ENCODE measurements around the gene CLIC4. TPM values are rescaled to one million over a fixed set of nuclear protein-coding genes. Genes with fewer than 3 reads are reported as not detected.
"Not testable (repeated sequence)": the region's sequence is repeated elsewhere in the genome, so short reads cannot be mapped to it uniquely, and the experiment has no call there.

CLIC4 gene
- total RNA-seq = 100 to 1,000 TPM; 205 to 309 (median 292) TPM

DNA sequence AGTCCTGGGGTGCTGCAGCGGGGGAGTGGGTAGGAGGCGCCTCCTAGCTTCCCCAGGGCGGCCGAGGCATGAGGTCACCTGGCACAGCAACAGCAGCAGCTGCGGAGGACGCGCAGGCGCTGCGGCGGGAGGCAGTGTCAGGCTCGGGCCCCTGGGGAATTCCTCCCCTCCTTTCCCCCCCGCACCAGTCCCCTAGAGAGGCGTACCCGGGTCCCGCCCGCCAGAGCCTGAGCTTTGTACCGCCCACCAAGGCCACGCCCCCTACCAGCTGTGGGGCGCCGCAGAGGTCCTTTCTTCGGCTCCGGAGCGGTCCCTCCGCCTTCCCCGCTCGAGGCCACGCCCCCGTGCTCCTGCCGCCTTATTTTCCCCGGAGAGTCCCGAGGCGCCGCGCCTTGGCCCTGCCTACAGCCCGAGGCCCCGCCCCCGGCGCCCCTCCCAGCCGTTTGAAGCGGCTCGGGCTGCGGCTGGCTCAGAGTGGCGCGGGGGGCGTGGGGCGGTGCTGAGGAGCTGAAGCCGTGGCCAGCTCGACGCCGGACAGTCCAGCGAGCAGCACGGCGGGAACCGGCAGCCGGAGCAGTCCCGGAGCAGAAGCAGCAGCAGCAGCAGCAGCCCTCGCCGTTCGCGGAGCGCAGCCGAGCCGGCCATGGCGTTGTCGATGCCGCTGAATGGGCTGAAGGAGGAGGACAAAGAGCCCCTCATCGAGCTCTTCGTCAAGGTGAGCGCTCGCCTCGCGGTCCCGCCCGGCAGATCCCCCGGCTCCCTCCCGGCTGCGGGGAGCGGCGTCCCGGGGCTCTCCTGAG lies at the start of gene CLIC4:
TSS of gene CLIC4 (plus strand) at position 537 of the 800 bp plus-strand sequence. CDS start at position 644, 107 bp downstream.
- DNase-seq (ENCODE audit: low spot score) (peak; percentile 98), ATAC-seq (ENCODE audit: low FRiP score) (peak; percentile 92)
- TF ChIP-seq, protein P1, sequence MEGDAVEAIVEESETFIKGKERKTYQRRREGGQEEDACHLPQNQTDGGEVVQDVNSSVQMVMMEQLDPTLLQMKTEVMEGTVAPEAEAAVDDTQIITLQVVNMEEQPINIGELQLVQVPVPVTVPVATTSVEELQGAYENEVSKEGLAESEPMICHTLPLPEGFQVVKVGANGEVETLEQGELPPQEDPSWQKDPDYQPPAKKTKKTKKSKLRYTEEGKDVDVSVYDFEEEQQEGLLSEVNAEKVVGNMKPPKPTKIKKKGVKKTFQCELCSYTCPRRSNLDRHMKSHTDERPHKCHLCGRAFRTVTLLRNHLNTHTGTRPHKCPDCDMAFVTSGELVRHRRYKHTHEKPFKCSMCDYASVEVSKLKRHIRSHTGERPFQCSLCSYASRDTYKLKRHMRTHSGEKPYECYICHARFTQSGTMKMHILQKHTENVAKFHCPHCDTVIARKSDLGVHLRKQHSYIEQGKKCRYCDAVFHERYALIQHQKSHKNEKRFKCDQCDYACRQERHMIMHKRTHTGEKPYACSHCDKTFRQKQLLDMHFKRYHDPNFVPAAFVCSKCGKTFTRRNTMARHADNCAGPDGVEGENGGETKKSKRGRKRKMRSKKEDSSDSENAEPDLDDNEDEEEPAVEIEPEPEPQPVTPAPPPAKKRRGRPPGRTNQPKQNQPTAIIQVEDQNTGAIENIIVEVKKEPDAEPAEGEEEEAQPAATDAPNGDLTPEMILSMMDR (IDR thresholded peaks at IDR 0.05) = no peak

DNA sequence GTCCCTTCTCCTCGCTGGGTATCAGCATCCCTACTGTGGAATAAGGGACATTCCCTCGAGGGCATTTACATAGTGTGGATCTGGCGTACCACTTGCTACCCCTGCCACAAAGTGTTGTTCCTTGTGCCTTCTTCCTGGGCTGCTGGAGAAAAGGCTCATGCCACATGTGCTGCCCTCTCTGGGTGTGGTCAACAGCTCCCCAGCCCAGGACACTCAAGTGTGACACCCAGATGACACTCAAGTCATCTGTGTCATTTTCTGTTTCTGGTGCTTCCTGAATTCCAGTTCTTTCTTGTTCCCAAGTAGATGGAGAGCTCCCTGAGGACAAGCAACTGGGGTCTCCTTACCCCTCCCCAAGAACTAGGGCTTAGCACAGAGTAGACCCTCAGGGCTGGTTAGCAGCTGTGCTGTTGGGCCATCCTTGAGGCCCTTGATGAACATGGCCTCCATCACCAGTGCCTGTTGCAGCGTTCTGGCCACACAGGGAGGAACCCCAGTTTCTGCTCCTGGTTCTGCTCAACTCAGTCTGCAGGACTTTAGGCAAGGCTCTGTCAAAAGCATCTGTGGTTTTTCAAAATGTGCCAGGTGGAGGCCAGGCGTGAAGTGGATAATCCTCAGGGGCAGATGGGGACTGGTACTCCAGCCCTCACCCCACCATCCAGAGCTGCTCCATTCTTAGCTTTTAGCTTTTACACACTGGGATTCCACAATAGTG lies 49.0 kb upstream of the CLIC4 start:
- TF ChIP-seq, protein P1 (IDR thresholded peaks at IDR 0.05) = no peak
- ATAC-seq (ENCODE audit: low FRiP score) (no peak), DNase-seq (ENCODE audit: low spot score) (no peak)

DNA sequence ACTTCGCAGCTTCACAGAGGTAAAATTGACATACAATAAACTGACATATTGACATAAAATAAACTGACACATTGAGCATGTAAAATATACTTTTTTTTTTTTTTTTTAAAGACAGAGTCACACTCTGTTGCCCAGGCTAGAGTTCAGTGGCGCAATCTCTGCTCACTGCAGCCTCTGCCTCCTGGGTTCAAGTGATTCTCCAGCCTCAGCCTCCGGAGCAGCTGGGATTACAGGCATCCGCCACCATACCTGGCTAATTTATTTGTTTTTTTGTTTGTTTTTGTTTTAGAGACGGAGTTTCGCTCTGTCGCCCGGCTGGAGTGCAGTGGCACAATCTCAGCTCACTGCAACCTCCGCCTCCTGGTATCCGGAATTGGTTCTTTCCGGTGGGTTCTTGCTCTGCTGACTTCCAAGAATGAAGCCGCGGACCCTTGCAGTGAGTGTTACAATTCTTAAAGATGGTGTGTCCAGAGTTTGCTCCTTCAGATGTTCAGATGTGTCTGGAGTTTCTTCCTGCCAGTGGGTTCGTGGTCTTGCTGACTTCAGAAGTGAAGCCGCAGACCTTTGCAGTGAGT lies 48.4 kb upstream of the CLIC4 start:
- TF ChIP-seq, protein P1 (IDR thresholded peaks at IDR 0.05) = no peak
- ATAC-seq (ENCODE audit: low FRiP score) = no peak

DNA sequence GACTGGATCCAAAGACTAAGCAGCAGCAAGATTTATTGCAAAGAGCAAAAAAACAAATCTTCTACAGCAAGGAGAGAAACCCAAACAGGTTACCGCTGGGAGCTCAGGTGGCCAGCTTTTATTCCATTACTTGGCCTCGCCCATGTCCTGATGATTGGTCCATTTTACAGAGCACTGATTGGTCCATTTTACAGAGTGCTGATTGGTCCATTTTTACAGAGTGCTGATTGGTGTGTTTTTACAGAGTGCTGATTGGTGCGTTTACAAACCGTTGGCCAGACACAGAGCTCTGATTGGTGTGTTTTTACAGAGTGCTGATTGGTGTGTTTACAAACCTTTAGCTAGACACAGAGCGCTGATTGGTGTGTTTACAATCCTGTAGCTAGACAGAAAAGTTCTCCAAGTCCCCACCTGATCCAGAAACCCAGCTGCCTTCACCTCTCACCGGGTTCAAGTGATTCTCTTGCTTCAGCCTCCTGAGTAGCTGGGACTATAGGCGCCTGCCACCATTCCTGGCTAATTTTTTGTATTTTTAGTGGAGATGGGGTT lies 47.7 kb upstream of the CLIC4 start:
- not testable (repeated sequence) for DNase-seq (ENCODE audit: low spot score)

More for the DNA sequence above, 48.4 kb upstream of the CLIC4 start:
- no peak for DNase-seq (ENCODE audit: low spot score)

DNA sequence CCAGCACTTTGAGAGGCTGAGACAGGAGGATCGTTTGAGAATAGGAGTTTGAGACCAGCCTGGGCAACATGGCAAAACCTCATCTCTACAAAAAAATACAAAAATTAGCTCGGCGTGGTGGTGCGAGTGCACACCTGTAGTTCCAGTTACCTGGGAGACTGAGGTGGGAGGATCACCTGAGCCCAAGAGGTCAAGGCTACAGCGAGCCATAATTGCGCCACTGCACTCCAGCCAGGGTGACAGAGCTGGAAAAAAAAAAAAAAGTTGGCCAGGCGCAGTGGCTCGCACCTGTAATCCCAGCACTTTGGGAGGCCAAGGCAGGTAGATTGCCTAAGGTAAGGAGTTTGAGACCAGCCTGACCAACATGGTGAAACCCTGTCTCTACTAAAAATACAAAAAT lies 46.9 kb upstream of the CLIC4 start:
- not testable (repeated sequence) for ATAC-seq (ENCODE audit: low FRiP score); DNase-seq (ENCODE audit: low spot score)

More for the DNA sequence above, 47.7 kb upstream of the CLIC4 start:
- ATAC-seq (ENCODE audit: low FRiP score) = not testable (repeated sequence)

DNA sequence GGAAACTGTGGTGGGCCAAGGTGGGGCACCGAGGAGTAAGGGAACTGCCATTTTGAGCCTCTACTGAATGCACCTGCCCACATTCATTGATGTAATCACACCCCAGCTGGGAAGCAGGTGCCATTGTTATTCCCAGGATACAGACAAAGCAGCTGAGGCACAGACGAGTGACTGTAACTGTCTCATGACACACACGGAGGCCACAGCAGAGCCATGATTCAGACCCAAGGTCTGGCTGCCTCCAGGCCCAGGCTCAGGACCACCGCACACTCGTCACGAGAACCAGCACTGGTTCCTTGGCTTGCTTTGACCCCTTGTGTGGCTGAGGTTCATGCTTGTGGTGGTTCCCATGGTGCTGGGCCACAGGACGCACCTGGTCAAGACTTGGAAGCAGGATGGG lies 45.6 kb upstream of the CLIC4 start:
- TF ChIP-seq, protein P1 (IDR thresholded peaks at IDR 0.05) = no peak
- ATAC-seq (ENCODE audit: low FRiP score) (no peak), DNase-seq (ENCODE audit: low spot score) (no peak)

DNA sequence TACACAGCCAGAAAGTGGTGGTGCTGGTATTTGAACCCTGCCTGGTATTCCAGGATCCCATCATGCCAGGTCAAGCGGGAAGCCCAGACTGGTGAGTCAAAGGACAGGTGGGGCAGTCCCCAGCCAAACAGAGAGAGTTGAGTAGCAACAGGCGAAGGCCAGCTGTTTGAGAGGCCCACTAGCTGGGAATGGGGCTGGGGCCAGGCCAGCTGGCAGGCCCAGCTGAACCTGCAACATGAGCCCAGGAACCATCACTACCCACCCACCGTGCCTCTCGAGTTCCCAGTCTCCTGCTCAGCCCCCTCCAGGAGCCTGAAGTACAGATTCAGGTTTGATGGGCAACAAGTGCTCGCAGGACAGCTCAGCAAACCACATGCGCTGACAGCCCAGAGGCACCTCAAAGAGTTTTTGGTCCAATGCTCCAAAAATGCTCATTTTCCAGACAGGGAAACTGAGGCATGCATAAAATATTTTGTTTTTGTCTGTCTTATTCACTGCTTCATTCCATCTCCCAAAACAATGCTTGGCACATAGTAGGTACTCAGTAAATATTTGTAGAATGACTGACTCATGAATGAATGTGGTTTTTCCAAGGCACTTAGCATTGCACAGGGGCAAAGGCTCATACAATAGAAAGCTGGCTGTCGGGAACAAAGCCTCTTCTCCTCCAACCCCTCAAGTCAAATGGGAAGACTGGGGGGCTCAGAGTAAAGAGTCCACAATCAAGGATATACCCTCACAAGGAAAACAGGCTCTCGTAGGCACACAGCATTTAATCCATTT lies 42.5 kb upstream of the CLIC4 start:
- DNase-seq (ENCODE audit: low spot score) (no peak), ATAC-seq (ENCODE audit: low FRiP score) (no peak)
- TF ChIP-seq, protein P1 (IDR thresholded peaks at IDR 0.05) = no peak
